Colonic mucosa (tissue), 4 donors: Measurements from ENCODE around the gene ABCA7. TPM values are rescaled to one million over a fixed set of nuclear protein-coding genes. Genes with fewer than 3 reads are reported as not detected.

Experiments
- DNase-seq: peaks from one replicate; pipeline ENCODE4 v3.0.0-alpha.2; 2020
- H3K27ac ChIP-seq: fragments of 200-600 bp; one replicate; pipeline ENCODE4 v1.8.0; 2021
- H3K27me3 ChIP-seq: fragments of 200-600 bp; one replicate; pipeline ENCODE4 v1.8.0; 2021
- H3K36me3 ChIP-seq: fragments of 200-600 bp; one replicate; pipeline ENCODE4 v1.8.0; 2021
- H3K4me1 ChIP-seq: fragments of 200-600 bp; one replicate; pipeline ENCODE4 v1.8.0; 2021; ENCODE audit warnings: mild to moderate bottlenecking
- H3K4me3 ChIP-seq: fragments of 200-600 bp; one replicate; pipeline ENCODE4 v1.8.0; 2021
- H3K9ac ChIP-seq, 2 donors: one replicate each; pipeline ENCODE4 v1.7.0; 2013; ENCODE audit warnings: control low read depth in 2 of 2, low read depth in 2 of 2, low read length in 2 of 2
- H3K9me3 ChIP-seq: fragments of 200-600 bp; one replicate; pipeline ENCODE4 v1.8.0; 2021
- intact Hi-C: fragments of 100-400 bp; cut with DNase I; formaldehyde crosslinking; loops from one replicate; pipeline ENCODE4 v1.14.1; 2022
- total RNA-seq, 2 donors: library from RNA; stranded (reverse); fragmentation: NEBNext Ultra II Directional in 1 of 2; extraction: Animal tissue kit (Norgen Biotek cat#: 25700) in 1 of 2; gene quantifications; one replicate each; pipeline ENCODE4 v1.2.1, GENCODE V29; 2021
- TF ChIP-seq, protein P1 (sequence below): fragments of 200-600 bp; IDR thresholded peaks from one replicate; pipeline ENCODE4 v1.8.0; 2022; ENCODE audit warnings: antibody characterized with exemption, mild to moderate bottlenecking
- donor health status: healthy.
- donor health status: DM: no; HTN: no; CAD: no.
- donor health status: DM: no; HTN: no; CAD: no.

The ABCA7 gene
- total RNA-seq: 10 to 100 TPM; 23.9 to 31.6 TPM

DNA sequence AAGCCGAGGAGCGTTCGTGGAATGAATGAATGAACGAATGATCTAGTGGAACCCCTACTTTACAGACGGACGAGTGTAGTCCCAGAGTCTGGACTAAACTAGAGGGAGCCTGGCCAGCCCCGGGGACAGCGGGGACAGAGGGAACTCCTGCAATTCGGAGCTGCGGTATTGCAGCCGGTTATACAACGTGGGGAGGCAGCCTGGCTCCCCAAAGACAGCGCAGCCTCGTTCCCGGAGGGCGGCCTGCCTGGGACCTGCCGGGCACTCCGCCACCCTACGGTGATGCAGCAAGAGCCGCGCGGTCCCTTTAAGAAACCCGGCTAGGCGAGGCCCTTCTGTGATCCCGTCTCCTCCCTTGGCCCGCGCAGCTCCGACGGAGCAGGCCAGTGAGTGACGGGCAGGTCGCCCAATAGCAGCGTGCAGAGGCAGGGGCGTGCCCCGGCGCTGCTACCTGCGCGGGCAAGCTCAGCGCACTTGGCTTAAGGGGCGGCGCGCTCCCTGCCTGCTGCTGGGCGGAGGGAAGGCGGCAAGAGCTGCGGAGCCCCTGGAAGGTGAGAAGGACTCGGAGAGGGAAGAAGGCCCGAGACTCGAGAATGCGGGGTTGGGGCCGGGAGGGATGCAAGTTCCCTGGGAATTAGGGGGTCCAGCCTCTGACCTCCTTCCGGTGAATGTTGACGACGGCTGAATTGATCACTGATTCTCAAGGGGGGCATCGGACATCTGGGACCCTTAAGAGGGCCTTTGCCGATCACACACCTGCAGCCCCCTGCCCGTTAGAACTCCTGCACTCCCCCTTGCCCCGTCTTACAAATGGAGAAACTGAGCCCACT is at the start of gene ABCA7:
Gene ABCA7, plus strand, starts transcription at position 462 of the 830 bp plus-strand sequence. CDS start 1,255 bp downstream, outside the sequence.
- intact Hi-C loops: no loop called here

DNA sequence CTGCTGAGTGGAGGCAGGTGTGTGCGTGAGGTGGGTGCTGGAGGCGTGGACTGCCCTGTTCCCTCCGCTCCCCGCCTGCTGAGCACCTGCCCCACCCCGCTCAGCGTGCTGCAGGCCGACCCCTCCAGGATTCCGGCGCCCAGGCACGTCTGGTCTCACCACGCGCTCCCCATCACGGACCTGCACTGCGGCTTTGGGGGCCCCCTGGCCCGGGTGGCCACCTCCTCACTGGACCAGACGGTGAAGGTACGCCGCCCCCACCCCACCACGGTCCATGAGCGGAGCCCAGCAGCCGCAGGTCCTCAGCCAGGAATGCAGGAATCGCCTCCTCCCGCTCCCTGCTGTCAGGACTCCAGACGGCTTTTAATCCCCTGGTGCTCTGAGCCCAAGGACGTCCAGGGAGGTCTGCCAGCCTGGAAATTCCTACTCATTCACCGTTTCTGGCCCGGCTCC is 49.8 kb upstream of the ABCA7 start:
- no peak for DNase-seq
- Histone ChIP-seq H3K9ac (no peak overlapping the region), H3K27me3 (no peaks in the 10 kb centered on the region), H3K27ac (no peak overlapping the region), H3K36me3 (no peaks in the 10 kb centered on the region), H3K4me1 (no peaks in the 10 kb centered on the region), H3K9me3 (no peaks in the 10 kb centered on the region), H3K4me3 (no peak overlapping the region)
- intact Hi-C loops: no loop called here
- TF ChIP-seq, protein P1, sequence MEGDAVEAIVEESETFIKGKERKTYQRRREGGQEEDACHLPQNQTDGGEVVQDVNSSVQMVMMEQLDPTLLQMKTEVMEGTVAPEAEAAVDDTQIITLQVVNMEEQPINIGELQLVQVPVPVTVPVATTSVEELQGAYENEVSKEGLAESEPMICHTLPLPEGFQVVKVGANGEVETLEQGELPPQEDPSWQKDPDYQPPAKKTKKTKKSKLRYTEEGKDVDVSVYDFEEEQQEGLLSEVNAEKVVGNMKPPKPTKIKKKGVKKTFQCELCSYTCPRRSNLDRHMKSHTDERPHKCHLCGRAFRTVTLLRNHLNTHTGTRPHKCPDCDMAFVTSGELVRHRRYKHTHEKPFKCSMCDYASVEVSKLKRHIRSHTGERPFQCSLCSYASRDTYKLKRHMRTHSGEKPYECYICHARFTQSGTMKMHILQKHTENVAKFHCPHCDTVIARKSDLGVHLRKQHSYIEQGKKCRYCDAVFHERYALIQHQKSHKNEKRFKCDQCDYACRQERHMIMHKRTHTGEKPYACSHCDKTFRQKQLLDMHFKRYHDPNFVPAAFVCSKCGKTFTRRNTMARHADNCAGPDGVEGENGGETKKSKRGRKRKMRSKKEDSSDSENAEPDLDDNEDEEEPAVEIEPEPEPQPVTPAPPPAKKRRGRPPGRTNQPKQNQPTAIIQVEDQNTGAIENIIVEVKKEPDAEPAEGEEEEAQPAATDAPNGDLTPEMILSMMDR: no peak

More for the DNA sequence above, at the start of gene ABCA7:
- H3K9ac ChIP-seq: peak within 1 kb of the TSS; percentile 74 to 86
- DNase-seq: peak; percentile 99
- TF ChIP-seq, protein P1: no peak
- H3K4me1 ChIP-seq: peaks cover 23% of the 10 kb centered on the region
- no peaks in the 10 kb centered on the region for H3K9me3 ChIP-seq
- H3K4me3 ChIP-seq: peak within 1 kb of the TSS; percentile 52
- no peaks in the 10 kb centered on the region for H3K27me3 ChIP-seq
- H3K36me3 ChIP-seq: no peaks in the 10 kb centered on the region
- peak within 1 kb of the TSS; percentile 76 for H3K27ac ChIP-seq

GRCh38 chr19:990746-991145 is 49.2 kb upstream of the ABCA7 start:
- no peaks in the 10 kb centered on the region for H3K4me1 ChIP-seq
- no peaks in the 10 kb centered on the region for H3K36me3 ChIP-seq
- H3K9ac ChIP-seq: no peak overlapping the region
- TF ChIP-seq, protein P1: no peak
- H3K27me3 ChIP-seq: peaks cover 5% of the 10 kb centered on the region
- DNase-seq: no peak
- intact Hi-C loops: no loop called here
- H3K27ac ChIP-seq: no peak overlapping the region
- H3K9me3 ChIP-seq: no peaks in the 10 kb centered on the region
- H3K4me3 ChIP-seq: no peak overlapping the region

DNA sequence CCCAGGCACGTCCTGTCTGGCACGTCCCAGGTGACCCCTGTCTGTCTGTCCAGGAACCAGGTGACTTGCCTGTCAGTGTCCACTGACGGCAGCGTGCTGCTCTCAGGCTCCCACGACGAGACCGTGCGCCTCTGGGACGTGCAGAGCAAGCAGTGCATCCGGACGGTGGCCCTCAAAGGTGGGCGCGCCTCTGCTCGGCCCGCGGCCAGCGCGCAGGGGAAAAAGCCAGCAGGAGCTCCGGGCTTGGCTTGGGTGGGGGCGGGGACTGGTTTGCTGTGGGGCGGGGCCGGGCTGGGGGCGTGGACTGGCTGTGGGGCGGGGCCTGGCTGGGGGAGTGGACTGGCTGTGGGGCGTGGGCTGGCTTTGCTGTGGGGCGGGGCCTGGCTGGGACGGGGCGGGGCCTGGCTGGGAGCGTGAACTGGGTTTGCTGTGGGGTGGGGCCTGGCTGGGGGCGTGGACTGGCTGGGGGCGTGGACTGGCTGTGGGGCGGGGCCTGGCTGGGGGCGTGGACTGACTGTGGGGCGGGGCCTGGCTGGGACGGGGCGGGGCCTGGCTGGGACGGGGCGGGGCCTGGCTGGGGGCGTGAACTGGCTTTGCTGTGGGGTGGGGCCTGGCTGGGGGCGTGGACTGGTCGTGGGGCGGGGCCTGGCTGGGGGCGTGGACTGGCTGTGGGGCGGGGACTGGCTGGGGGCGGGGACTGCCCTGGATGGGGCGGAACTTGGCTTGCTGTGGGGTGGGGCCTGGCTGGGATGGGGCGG is 48.6 kb upstream of the ABCA7 start:
- no peaks in the 10 kb centered on the region for H3K36me3 ChIP-seq
- DNase-seq: peak; percentile 46
- H3K27me3 ChIP-seq: peaks cover 11% of the 10 kb centered on the region

More for the DNA sequence above, 48.6 kb upstream of the ABCA7 start:
- H3K27ac ChIP-seq: no peak overlapping the region
- H3K9ac ChIP-seq: no peak overlapping the region
- H3K9me3 ChIP-seq: no peaks in the 10 kb centered on the region
- peaks cover 5% of the 10 kb centered on the region for H3K4me1 ChIP-seq
- H3K4me3 ChIP-seq: no peak overlapping the region
- TF ChIP-seq, protein P1: no peak
- intact Hi-C loops: no loop called here
